G401 (cell line): Measurements from ENCODE around the gene KIFC3. TPM values are rescaled to one million over a fixed set of nuclear protein-coding genes. Genes with fewer than 3 reads are reported as not detected.
"Not testable (repeated sequence)": the region's sequence is repeated elsewhere in the genome, so short reads cannot be mapped to it uniquely, and the experiment has no call there.

ENCODE experiments used
- DNase-seq: peaks from one replicate; pipeline ENCODE4 v3.0.0-alpha.2; 2015; ENCODE audit warnings: low spot score
- in situ Hi-C: cut with HindIII; loops from 2 replicates; pipeline ENCODE4 v1.10.0; 2016; ENCODE audit warnings: low sequenced_read_pairs, mixed read lengths
- total RNA-seq: library from RNA; depleted of rRNA; stranded (reverse); fragments of >200 nt; shearing (Covaris generic); gene quantifications from 2 replicates; pipeline ENCODE4 v1.2.3, GENCODE V29; 2014; rRNA removed

The KIFC3 gene, protein sequence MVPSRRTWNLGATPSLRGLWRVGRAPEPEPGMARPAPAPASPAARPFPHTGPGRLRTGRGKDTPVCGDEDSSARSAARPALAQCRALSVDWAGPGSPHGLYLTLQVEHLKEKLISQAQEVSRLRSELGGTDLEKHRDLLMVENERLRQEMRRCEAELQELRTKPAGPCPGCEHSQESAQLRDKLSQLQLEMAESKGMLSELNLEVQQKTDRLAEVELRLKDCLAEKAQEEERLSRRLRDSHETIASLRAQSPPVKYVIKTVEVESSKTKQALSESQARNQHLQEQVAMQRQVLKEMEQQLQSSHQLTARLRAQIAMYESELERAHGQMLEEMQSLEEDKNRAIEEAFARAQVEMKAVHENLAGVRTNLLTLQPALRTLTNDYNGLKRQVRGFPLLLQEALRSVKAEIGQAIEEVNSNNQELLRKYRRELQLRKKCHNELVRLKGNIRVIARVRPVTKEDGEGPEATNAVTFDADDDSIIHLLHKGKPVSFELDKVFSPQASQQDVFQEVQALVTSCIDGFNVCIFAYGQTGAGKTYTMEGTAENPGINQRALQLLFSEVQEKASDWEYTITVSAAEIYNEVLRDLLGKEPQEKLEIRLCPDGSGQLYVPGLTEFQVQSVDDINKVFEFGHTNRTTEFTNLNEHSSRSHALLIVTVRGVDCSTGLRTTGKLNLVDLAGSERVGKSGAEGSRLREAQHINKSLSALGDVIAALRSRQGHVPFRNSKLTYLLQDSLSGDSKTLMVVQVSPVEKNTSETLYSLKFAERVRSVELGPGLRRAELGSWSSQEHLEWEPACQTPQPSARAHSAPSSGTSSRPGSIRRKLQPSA
- 44.3 and 53.5 TPM in 2 replicates for total RNA-seq

DNA sequence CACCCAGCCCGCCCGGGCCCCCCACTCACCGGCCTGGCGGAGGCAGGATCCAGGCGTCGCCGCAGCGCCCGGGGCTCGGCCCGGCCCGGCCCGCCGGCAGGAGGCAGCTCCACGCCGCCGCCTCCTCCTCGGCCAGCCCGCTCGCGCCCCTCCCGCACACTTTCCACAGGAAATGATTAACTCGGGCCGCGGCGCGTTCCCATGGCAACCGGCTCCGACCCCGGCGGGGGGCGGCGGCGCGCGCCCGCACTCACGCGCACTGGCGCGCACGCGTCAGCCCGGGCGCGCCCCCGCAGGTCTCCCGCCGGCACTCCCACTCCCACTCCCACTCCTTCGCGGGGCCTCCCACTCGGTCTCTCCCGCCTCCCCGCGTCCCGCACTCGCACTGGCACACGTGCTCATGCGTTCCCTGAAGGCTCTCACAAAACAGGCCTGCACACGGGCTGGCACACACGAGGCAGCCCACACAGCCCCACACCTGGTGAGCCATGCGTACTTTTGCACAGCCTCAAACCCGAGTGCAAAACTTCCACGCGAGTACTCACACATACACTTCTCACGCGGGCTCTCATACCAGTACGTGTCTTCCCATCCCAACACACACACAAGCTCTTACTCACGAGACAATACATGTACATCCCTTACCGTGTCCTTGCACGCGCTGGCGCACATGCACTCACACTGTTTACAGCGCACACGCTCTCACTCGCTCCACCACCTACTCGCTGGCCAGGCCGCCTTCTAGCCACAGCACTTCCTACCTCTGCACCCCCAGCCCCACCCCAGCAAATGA is at the start of gene KIFC3:
Gene KIFC3 (minus strand): TSS at position 151 of the 793 bp plus-strand sequence. CDS start 4,248 bp downstream, outside the sequence.
- DNase-seq: peak; percentile 30
- in situ Hi-C loops: no loop called here

DNA sequence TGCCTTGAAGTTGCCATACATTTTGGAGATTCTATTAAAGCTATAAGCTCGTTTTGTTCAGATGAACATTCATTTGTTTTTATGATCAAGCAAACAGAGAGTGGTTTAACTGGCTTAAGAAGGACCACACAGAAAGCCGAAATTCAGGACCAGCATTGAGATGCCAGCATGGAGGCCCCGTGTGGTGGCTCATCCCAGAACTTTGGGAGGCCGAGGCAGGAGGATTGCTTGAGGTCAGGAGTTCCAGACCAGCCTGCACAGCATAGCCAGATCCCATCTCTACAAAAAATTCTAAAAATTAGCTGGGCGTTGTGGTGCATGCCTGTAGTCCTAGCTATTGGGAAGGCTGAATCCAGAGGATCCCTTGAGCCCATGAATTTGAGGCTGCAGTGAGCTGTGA is 45.9 kb upstream of the KIFC3 start:
- no peak for DNase-seq
- in situ Hi-C loops: no loop called here

DNA sequence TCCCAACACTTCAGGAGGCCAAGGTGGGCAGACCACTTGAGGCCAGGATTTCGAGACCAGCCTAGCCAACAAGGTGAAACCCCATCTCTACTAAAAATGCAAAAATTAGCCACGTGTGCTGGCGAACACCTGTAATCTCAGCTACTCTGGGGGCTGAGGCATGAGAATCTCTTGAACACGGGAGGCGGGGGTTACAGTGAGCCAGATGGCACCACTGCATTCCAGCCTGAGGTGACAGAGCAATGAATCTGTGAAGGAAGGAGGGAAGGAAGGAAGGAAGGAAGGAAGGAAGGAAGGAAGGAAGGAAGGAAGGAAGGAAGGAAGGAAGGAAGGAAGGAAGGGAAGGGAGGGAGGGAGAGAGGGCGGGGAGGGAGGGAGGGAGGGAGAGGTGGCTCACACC is 44.6 kb upstream of the KIFC3 start:
- DNase-seq, in situ Hi-C loops: not testable (repeated sequence)

DNA sequence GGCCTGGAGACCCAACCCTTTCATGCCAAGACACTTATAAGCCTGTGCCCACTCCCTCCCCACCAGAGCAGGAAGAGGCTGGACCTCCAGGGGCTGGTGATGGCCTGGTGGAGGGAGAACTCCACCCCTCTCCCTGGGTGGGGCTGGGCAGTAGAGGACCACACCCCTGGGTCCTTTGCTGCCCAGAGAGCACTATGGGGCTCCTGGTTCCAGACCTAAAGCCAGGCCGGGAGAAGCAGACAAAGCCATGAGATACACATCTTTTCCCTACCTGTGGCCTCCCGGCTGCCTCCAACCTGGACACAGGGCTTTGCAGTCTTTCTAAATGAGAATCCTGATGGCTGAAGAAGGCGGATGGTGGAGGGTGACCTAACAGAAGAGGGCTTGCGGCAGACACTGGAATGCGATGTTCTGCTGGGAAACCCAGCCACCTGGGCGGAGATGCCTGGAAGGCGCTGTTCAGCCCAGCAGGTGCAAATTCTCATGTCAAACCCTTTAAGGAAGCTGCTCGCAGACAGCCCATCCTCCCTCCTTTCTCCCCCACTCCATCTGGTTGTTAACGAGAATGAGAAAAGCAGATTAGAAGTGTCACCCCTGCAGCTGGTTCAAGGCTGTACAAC is 43.9 kb upstream of the KIFC3 start:
- no peak for DNase-seq
- in situ Hi-C loops: no loop called here

DNA sequence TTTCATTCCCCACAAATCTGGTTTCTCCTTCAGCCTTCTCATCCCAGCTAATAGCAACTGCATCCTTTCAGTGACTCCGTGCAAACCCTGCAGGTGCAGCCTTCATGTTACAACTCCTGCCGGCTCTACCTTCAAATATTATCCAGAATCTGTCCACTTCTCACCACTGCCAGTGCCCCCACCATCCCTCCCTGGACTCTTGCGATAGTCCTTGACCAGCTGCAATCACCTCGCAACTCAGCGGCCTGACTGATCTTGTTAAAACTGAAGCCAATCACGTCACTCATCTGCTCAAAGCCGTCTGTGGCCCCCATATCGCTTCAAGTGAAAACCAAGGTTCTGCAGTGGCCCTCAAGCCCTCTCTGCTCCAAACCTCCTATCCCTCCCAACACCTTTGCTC is 42.8 kb upstream of the KIFC3 start:
- no peak for DNase-seq
- in situ Hi-C loops: no loop called here

DNA sequence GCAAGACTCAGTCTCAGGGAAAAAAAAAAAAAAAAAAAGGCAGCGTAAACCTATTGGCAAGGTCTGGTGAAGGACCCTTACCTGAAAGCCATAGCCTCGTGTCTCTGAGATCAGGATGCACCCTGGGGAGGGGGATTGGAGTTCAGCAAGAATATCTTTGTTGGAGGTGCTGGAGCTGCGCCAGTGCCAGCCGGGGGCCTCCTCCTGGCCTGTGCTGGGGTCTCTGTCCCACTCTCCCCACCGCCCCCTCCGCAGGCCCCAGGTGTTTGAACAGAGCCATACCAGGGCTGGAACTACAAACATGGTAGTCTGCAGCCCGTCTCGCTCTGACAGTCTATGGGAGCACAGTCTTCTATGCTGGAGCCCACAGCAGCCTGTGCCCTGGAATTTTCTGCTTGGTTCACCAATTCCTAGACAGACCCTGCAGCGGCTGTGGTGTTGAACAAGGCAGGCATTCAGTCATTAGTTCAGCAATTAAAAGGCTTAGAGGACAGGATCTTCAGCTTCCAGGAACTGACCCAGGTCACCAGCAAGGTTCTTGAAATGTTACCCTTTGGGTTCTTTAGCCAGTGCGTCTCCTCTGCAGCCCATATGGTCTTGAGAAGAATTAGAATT is 42.2 kb upstream of the KIFC3 start:
- in situ Hi-C loops: no loop called here
- DNase-seq: no peak

DNA sequence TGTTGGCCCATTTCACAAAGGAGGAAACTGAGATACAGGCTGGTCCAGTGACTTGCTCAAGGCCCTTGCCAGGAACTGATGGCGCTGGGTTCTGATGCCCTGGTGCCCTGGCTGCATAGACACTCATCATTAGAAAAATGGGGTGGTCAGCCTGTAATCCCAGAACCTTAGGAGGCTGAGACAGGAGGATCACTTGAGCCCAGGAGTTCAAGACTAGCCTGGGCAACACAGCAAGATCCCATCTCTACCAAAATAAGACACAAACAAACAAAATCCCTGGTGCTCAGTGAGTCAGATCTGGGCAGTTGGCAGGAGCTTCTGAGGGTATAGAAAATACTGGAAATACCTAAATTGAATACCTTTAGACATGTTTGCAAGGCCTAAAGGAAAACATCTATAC is 41.1 kb upstream of the KIFC3 start:
- DNase-seq: no peak
- in situ Hi-C loops: no loop called here

DNA sequence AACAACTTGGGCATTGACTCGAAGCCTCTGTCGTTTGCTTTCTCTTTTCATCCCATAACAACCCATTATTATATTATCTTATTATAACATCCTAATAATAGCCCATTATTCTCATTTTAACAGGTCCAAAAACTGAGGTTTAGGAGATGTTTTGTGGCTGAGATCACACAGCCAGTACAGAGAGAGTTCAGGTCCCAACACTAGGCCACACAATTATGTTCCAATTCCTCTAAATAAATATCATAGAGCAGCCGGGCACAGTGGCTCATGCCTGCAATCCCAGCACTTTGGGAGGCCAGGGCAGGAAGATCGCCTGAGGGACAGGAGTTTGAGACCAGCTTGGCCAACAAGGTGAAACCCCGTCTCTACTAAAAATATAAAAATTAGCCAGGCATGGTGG is 40.3 kb upstream of the KIFC3 start:
- in situ Hi-C loops: no loop called here
- no peak for DNase-seq

DNA sequence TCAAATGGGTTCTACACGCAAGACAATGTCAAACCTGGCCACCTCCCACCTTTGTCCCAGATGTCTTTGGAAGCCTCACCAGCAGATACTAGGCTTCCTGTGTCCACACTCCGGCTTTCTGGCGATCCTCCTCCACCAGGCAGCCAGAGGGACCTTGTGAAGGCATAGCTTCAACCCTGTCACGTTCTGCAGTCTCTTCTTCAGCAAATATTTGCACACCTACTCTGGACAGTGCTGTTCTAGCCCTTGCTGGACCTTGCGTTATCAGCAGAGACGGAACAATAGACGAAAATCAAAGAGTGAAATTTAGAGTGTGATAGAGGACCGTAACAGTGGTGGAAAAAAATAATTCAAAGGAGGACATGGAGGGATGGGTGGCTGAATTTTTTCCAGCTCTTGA is 38.5 kb upstream of the KIFC3 start:
- in situ Hi-C loops: no loop called here
- no peak for DNase-seq

DNA sequence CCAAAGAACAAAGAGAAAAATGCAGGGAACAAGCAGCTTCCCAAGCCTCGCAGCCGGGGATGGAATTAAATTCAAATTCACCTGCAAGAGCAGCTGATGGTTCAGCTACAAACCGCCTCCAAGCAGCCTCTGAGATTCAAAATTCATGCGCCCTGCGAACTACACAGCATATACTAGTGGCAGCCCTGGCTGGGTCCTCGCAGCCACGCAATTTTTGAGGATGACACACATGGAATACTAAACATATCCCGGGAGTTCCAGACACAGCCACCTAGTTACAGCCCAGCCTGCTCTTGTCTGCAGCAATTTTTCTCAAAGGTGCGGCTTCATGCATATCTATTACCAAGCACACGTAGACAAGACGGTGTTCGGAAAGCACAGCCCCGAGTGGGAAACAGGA is 35.9 kb upstream of the KIFC3 start:
- DNase-seq: no peak
- in situ Hi-C loops: no loop called here

DNA sequence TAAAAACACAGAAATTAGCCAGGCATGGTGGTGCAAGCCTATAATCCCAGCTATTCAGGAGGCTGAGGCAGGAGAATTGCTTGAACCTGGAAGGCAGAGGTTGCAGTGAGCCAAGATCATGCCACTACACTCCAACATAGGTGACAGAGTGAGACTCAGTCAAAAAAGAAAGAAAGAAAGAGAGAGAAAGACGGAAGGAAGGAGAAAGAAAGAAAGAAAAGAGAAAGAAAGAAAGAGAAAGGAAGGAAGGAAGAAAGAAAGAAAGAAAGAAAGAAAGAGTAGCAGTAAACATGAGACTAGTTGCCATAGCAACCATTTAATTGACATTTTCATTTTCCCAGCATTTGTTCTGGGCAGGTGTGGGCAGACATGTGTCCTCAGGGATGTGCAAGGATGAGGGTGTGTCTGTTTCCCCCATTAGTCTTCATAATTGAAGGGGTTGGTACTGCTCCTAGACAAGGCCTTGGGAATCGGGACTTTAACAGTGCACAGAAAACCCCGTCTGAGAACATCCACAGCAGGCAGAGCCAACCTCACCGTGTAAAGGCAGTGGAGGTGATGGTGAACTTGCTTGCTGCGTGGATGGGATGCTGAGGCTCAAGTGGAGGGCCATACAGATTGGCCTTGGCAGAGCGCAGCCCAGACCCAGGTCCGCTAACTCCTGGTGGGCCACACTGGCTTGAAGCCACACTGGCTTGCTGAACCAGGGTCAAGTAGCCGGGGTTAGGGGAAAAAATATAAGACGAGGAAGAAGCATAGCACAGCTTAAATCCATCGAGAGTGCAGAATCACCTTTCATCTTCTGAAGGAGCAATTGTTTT is 35.2 kb upstream of the KIFC3 start:
- in situ Hi-C loops: no loop called here
- no peak for DNase-seq

DNA sequence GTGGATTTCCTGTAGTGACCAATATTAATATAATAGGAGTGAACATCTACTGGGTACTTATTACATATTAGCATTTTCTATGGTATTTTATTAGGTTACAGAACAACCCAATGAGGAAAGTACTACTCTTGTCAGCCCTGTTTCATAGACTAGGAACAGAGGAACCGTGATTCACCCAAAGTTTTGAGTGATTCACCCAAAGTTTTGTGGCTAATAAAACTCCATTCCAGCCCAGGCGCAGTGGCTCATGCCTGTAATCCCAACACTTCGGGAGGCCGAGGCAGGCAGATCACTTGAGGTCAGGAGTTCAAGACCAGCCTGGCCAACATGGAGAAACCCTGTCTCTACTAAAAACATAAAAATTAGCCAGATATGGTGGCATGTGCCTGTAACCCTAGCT is 33.1 kb upstream of the KIFC3 start:
- DNase-seq, in situ Hi-C loops: not testable (repeated sequence)

DNA sequence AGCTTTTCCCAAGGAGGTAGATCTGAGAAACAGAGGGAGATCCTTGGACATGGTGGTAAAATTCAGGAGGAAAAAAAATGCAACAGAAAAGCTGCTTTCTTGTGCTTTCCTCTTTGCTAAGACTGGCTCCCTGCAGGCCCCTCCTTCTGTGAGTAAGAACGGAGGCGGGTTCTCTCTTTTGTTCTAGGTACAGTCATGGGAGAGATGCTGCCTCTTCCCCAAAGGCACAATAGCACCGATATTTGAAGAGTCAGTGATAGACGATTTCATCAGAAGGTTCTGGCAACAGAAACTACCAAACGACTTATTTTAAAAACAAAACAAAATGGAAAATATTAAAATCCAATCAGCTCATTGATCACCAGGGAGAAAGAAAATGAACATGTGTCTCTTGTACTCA is 32.6 kb upstream of the KIFC3 start:
- in situ Hi-C loops: no loop called here
- DNase-seq: no peak

DNA sequence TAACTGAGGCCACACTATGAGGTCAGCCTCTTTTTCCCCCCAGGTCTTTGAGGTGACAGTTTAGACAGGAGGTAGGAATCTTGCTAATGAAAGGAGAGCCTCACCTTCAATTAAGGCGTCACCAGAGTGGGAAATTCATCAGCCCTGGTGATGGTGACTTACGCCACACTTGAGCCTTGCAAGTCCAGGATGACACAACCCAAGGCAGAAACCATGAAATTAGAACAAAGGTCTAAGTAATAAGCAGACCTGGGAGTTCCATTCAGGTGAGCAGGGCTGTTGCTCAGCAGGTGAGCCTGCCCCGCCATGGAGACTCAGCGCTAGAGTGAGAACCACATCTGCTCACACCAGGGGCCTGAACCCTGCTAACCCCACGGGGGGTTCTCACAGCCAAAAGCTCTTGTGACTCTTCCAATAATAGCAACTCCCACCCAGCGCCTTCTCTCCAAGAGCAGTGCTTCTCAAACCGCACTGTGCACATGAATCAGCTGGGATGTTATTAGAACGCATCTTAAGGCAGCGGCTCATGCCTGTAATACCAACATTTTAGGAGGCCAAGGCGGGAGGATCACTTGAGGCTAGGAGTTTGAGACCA is 28.7 kb upstream of the KIFC3 start:
- DNase-seq: no peak
- in situ Hi-C loops: no loop called here

DNA sequence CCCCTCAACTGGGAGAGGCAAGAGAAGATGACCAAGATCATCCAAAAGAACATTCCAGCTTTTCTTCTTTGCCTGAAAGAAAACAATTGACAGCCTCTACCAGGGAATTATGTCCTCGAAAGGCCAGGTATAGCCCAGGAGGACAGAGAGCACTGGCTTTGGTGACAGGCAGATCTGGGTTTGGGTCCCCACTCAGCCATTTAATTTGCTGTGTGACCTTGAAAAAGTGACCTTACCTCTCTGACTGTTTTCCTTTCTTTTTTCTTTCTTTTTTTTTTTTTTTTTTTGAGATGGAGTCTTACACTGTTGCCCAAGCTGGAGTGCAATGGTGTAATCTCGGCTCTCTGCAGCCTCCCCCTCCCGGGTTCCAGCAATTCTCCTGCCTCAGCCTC is 27.7 kb upstream of the KIFC3 start:
- in situ Hi-C loops: no loop called here
- no peak for DNase-seq

DNA sequence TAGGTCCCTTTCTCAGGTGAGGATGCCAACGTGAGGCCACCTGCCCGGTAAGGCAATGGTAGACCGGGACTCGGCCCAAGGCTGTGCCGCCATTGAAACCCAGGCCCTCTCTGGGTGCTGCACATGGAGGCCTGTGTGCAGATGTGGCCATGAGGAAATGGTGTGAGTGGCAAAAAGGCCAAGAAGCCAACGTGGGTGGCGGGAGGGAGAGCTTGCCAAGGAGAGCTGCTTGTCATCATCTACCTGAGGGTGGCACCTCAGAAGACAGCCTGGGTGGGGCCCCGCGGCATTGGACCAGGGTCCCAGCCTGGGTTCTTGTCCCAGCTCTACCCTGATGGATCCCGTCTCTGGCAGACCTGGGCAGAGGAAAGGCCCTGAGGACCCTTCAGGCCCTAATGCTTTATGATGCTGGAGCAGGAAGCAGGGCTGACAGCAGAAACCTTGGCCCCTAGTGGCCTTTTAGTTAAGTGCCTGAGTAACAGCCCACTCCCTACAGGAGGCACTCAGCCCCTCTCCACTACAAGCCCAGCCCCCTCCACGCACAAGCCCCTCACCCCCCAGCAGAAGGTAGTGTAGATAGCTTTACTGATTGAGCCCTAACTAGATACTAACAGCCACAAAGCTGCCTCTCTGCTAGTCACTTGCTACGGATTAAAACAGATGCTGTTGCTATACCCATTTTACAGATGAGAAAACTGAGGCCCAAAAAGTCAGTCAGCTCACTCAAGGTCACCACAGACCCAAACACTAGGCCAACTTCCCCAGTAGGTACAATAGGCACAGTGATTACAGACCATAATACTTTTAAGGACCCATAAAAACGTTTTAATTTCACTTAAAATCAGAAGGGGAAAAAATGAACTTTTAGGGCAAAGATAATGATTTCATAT is 26.2 kb upstream of the KIFC3 start:
- no peak for DNase-seq
- in situ Hi-C loops: no loop called here
